ENCODE data around the gene WAPL.

- TF ChIP-seq EZH2 (IDR thresholded peaks at IDR 0.05; ENCODE audit: borderline replicate concordance, low read length) (no peak), CTCF (conservative IDR thresholded peaks at IDR 0.05 in 1 of 2, IDR thresholded peaks at IDR 0.05 in 1 of 2; ENCODE audit: extremely low read depth in 1 of 2, insufficient read depth in 1 of 2, low read depth in 1 of 2, low read length in 2 of 2) (no peak)
Observed at GRCh38 chr10:86440874-86441843, 80.4 kb downstream of the WAPL start.

All from mammary epithelial cell (primary cell).